HG03159 (cell line): ENCODE measurements around the gene MTTP.

ENCODE experiments used
- ATAC-seq: cut with Tn5 transposase; IDR thresholded peaks from one replicate; pipeline ENCODE4 v1.9.1; 2021; ENCODE audit warnings: mild to moderate bottlenecking, moderate library complexity; ENCODE audit not compliant: unreplicated experiment

Gene MTTP

GRCh38 chr4:99665983-99666382 lies 91.4 kb downstream of the MTTP start:
- no peak for ATAC-seq

- no peak for ATAC-seq
Observed at GRCh38 chr4:99668472-99668871, 93.8 kb downstream of the MTTP start.

- ATAC-seq, result no peak
Observed at GRCh38 chr4:99669084-99669483, 94.5 kb downstream of the MTTP start.

GRCh38 chr4:99670409-99671073 lies 95.9 kb downstream of the MTTP start:
- no peak for ATAC-seq
